Myocyte (in vitro differentiated cells): ENCODE measurements around the gene ZSCAN10. TPM values are rescaled to one million over a fixed set of nuclear protein-coding genes. Genes with fewer than 3 reads are reported as not detected.

ENCODE experiments used
- DNase-seq: peaks from one replicate; pipeline ENCODE4 v3.0.0-alpha.2; 2012; ENCODE audit warnings: low read depth
- total RNA-seq: library from RNA; depleted of rRNA; stranded (reverse); fragments of >200 nt; gene quantifications from 2 replicates; pipeline ENCODE4 v1.2.3, GENCODE V29; 2014

The ZSCAN10 gene
- total RNA-seq, 1 donor from 2014 or later = not detected

DNA sequence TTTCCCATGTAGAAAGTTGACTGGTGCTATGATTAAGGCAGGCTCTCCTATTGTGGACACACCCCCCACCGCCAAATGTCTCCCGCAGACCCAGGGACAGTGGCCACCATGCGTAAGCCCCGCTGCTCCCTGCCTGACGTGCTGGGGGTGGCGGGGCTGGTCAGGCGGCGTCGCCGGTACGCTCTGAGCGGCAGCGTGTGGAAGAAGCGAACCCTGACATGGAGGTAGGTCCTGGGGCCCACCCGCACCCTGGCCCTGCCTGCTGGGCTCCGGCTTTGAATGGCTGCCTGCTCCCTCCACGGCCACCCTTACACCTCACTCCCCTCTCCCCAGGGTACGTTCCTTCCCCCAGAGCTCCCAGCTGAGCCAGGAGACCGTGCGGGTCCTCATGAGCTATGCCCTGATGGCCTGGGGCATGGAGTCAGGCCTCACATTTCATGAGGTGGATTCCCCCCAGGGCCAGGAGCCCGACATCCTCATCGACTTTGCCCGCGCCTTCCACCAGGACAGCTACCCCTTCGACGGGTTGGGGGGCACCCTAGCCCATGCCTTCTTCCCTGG, 49.1 kb downstream of the ZSCAN10 start:
- no peak for DNase-seq

DNA sequence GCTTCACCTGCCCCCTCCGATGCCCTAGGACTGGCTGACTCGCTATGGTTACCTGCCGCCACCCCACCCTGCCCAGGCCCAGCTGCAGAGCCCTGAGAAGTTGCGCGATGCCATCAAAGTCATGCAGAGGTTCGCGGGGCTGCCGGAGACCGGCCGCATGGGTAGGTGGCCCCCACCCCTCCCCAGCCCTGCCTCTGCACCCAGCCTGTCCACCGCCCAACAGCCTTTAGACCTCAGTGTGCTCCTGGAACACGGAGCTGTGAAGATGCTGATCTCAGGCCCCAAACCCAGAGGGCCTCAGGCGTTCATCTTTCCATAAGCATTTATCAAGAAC, 51.7 kb downstream of the ZSCAN10 start:
- DNase-seq = no peak

DNA sequence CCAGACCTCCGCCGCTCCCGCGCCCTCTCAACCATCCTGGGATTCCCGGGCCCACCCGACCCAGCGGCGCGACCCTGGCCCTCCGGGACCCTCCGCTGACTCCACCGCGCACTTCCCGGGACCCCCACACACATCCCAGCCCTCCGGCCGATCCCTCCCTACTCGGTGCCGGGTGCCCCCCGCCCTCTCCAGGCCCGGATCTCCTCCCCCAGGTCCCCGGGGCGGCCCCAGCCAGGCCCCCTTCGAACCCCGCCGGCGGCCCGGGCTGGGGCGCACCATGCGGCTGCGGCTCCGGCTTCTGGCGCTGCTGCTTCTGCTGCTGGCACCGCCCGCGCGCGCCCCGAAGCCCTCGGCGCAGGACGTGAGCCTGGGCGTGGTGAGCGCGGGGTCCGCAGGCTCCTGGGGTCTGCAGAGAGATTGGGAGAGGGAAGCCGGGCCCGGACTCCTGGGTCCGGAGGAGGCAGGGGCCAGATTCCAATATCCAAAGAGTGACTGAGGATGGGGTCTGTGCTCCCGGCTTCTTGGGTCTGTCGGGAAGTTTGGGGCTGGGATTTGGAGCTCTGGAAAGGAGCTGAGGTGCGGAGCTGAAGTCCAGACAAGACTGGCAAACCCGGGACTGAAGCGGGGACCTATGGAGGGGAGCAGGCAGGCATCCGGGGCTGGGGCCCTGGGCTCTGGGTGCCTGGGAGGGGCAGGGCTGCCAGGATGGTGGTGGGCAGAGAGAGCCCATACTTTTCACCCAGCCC, 52.3 kb downstream of the ZSCAN10 start:
- no peak for DNase-seq

GRCh38 chr16:3045758-3046640, 53.1 kb downstream of the ZSCAN10 start, which contains the start of gene MMP25:
TSS of gene MMP25 (plus strand) at chr16:3046561. CDS start at chr16:3046918, 357 bp downstream.
- no peak for DNase-seq

DNA sequence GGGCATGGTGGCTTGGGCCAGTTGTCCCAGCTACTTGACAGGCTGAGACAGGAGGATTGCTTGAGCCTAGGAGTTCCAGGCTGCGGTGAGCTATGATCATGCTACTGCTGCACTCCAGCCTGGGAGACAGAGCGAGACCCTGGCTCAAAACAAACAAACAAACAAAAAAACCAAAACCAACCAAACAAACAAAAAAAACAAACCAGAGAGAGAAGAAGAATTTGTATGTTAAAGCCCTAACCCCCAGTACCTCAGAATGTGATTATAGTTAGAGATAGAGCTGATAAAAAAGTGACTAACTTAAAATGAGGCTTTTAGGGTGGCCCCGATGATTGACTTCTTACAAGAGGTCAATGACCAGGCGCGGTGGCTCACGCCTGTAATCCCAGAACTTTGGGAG, 54.4 kb downstream of the ZSCAN10 start:
- no peak for DNase-seq

GRCh38 chr16:3042376-3042775, 56.7 kb downstream of the ZSCAN10 start:
- no peak for DNase-seq

- DNase-seq = no peak
Measured at GRCh38 chr16:3038896-3039295, 60.2 kb downstream of the ZSCAN10 start.

Other genes starting within 250 kb of the ZSCAN10 start
- gene PRSS22, start 241.1 kb downstream of the ZSCAN10 start, total RNA-seq = not detected in 2 replicates
- 59.9 and 77.1 TPM in 2 replicates for gene FLYWCH2, start 216.1 kb downstream of the ZSCAN10 start, total RNA-seq
- 27.7 and 36.9 TPM in 2 replicates for gene FLYWCH1, start 187.4 kb downstream of the ZSCAN10 start, total RNA-seq
- gene KREMEN2, start 135.0 kb downstream of the ZSCAN10 start, total RNA-seq = 10.4 and 17.8 TPM in 2 replicates
- gene PAQR4, start 129.9 kb downstream of the ZSCAN10 start, total RNA-seq = 14.6 and 18.0 TPM in 2 replicates
- gene PKMYT1, start 118.8 kb downstream of the ZSCAN10 start, total RNA-seq = 0.53 and 6.7 TPM in 2 replicates
- 0.05 and 0.36 TPM in 2 replicates for gene CLDN9, start 86.4 kb downstream of the ZSCAN10 start, total RNA-seq
- 0.52 TPM in 1 of 2 replicates, not detected in the other for gene CLDN6, start 81.1 kb downstream of the ZSCAN10 start, total RNA-seq
- 217 and 325 TPM in 2 replicates for gene TNFRSF12A, start 78.9 kb downstream of the ZSCAN10 start, total RNA-seq
- 23.0 and 34.9 TPM in 2 replicates for gene HCFC1R1, start 75.4 kb downstream of the ZSCAN10 start, total RNA-seq
- 19.8 and 23.7 TPM in 2 replicates for gene THOC6, start 75.3 kb downstream of the ZSCAN10 start, total RNA-seq
- gene BICDL2, start 62.4 kb downstream of the ZSCAN10 start, total RNA-seq = not detected in 2 replicates
- gene MMP25, start 52.7 kb downstream of the ZSCAN10 start, total RNA-seq = 0.05 TPM in 2 replicates
- gene IL32, start 33.7 kb downstream of the ZSCAN10 start, total RNA-seq = 646 and 732 TPM in 2 replicates
- gene ZNF205, start 13.3 kb upstream of the ZSCAN10 start, total RNA-seq = 29.2 and 33.3 TPM in 2 replicates
- 4.3 and 5.0 TPM in 2 replicates for gene ZNF213, start 35.7 kb upstream of the ZSCAN10 start, total RNA-seq
- not detected in 2 replicates for gene OR1F1, start 88.9 kb upstream of the ZSCAN10 start, total RNA-seq
- gene ZNF200, start 135.9 kb upstream of the ZSCAN10 start, total RNA-seq = 8.6 and 9.2 TPM in 2 replicates
- 0.37 and 0.99 TPM in 2 replicates for gene MEFV, start 157.3 kb upstream of the ZSCAN10 start, total RNA-seq
- 36.2 and 48.2 TPM in 2 replicates for gene ZNF263, start 184.2 kb upstream of the ZSCAN10 start, total RNA-seq
- gene TIGD7, start 206.1 kb upstream of the ZSCAN10 start, total RNA-seq = 4.5 and 8.4 TPM in 2 replicates
- gene ZNF75A, start 206.2 kb upstream of the ZSCAN10 start, total RNA-seq = 19.5 and 22.3 TPM in 2 replicates